Keratinocyte (primary cell): ENCODE measurements around the gene C6orf62.

Experiments used
- EZH2 ChIP-seq: IDR thresholded peaks from one replicate; pipeline ENCODE4 v1.6.1; 2012; ENCODE audit warnings: inconsistent platforms, mild to moderate bottlenecking, low read length, moderate library complexity
- TF ChIP-seq, protein P1 (sequence below), 3 experiments: IDR thresholded peaks in 1 of 3; conservative IDR thresholded peaks in 1 of 3; optimal IDR thresholded peaks in 1 of 3; 2 replicates in 2 of 3; 3 replicates in 1 of 3; pipeline versions ENCODE3 to v1.5.1; 2011; ENCODE audit warnings: low read length in 3 of 3, mild to moderate bottlenecking in 3 of 3, moderate library complexity in 2 of 3, control low read depth in 1 of 3, inconsistent platforms in 1 of 3; ENCODE audit not compliant: insufficient read depth in 2 of 3; ENCODE audit errors: extremely low read depth in 1 of 3

DNA sequence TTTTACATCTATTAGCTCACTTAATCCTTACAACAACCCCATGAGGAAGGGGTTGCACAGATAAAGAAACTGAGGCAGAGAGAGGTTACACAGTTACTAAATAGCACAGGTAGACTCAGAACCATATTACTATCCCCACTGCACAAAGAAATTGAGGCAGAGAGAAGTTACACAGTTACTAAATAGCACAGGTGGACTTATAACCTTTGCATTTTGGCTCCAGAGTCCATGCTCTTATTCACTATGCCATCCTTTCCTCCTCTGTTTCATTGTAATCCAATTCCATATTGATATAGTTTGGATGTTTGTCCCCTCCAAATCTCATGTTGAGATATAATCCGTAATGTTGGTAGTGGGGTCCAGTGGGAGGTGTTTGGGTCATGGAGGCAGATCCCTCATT is 55.8 kb downstream of the C6orf62 start:
- TF ChIP-seq, protein P1, sequence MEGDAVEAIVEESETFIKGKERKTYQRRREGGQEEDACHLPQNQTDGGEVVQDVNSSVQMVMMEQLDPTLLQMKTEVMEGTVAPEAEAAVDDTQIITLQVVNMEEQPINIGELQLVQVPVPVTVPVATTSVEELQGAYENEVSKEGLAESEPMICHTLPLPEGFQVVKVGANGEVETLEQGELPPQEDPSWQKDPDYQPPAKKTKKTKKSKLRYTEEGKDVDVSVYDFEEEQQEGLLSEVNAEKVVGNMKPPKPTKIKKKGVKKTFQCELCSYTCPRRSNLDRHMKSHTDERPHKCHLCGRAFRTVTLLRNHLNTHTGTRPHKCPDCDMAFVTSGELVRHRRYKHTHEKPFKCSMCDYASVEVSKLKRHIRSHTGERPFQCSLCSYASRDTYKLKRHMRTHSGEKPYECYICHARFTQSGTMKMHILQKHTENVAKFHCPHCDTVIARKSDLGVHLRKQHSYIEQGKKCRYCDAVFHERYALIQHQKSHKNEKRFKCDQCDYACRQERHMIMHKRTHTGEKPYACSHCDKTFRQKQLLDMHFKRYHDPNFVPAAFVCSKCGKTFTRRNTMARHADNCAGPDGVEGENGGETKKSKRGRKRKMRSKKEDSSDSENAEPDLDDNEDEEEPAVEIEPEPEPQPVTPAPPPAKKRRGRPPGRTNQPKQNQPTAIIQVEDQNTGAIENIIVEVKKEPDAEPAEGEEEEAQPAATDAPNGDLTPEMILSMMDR (optimal IDR thresholded peaks at IDR 0.05 in 1 of 3, IDR thresholded peaks at IDR 0.05 in 1 of 3, conservative IDR thresholded peaks at IDR 0.05 in 1 of 3; ENCODE audit: extremely low read depth in 1 of 3, insufficient read depth in 2 of 3, low read length in 3 of 3): no peak
- no peak for TF ChIP-seq EZH2
